H9 (cell line): Measurements from ENCODE around the gene ADGRB3. TPM values are rescaled to one million over a fixed set of nuclear protein-coding genes. Genes with fewer than 3 reads are reported as not detected.

Experiments
- DNase-seq: peaks from one replicate; pipeline ENCODE4 v3.0.0-alpha.2; 2017
- H2AFZ ChIP-seq: one replicate; pipeline ENCODE4 v1.6.1; 2013; ENCODE audit warnings: mild to moderate bottlenecking, low read length, control low read depth, moderate library complexity
- H2AK5ac ChIP-seq: 2 replicates; pipeline ENCODE4 v1.6.1; 2013; ENCODE audit warnings: low read length, control low read depth, mixed read lengths; ENCODE audit not compliant: insufficient read length
- H2BK120ac ChIP-seq: one replicate; pipeline ENCODE4 v1.6.1; 2013; ENCODE audit warnings: low read depth, mild to moderate bottlenecking, low read length, control low read depth, inconsistent platforms; ENCODE audit not compliant: poor library complexity, severe bottlenecking
- H2BK12ac ChIP-seq: 2 replicates; pipeline ENCODE4 v1.6.1; 2013; ENCODE audit warnings: low read length, control low read depth, mixed read lengths, low read depth; ENCODE audit not compliant: insufficient read length
- H2BK15ac ChIP-seq: 2 replicates; pipeline ENCODE4 v1.6.1; 2013; ENCODE audit warnings: low read depth, low read length, control low read depth
- H2BK20ac ChIP-seq: one replicate; pipeline ENCODE4 v1.6.1; 2013; ENCODE audit warnings: low read depth, mild to moderate bottlenecking, low read length, control low read depth, inconsistent platforms; ENCODE audit not compliant: poor library complexity, severe bottlenecking
- H2BK5ac ChIP-seq: 2 replicates; pipeline ENCODE4 v1.6.1; 2013; ENCODE audit warnings: low read length, control low read depth, mixed read lengths; ENCODE audit not compliant: insufficient read length
- H3K14ac ChIP-seq: 2 replicates; pipeline ENCODE4 v1.6.1; 2013; ENCODE audit warnings: low read length, control low read depth; ENCODE audit not compliant: insufficient read depth
- H3K18ac ChIP-seq: 2 replicates; pipeline ENCODE4 v1.6.1; 2013; ENCODE audit warnings: low read depth, mild to moderate bottlenecking, mixed read lengths, low read length, control low read depth; ENCODE audit not compliant: insufficient read length
- H3K23ac ChIP-seq: 2 replicates; pipeline ENCODE4 v1.6.1; 2013; ENCODE audit warnings: low read length, control low read depth, mixed read lengths, low read depth; ENCODE audit not compliant: insufficient read length
- H3K23me2 ChIP-seq: 2 replicates; pipeline ENCODE4 v1.6.1; 2013; ENCODE audit warnings: low read depth, mild to moderate bottlenecking, mixed read lengths, low read length, control low read depth; ENCODE audit not compliant: insufficient read length, poor library complexity, severe bottlenecking
- H3K27ac ChIP-seq: 2 replicates; pipeline ENCODE4 v1.5.1; 2013; ENCODE audit warnings: low read length, control low read depth, mixed read lengths, low read depth; ENCODE audit not compliant: insufficient read length
- H3K27me3 ChIP-seq: 2 replicates; pipeline ENCODE4 v1.6.1; 2013; ENCODE audit warnings: low read length, control low read depth, inconsistent platforms; ENCODE audit not compliant: insufficient read depth
- H3K4ac ChIP-seq: 2 replicates; pipeline ENCODE4 v1.6.1; 2013; ENCODE audit warnings: low read depth, mild to moderate bottlenecking, control low read depth, inconsistent platforms, low read length, moderate library complexity
- H3K4me1 ChIP-seq: 2 replicates; pipeline ENCODE4 v1.6.1; 2013; ENCODE audit warnings: low read length, control low read depth, inconsistent platforms; ENCODE audit not compliant: insufficient read depth
- H3K4me2 ChIP-seq: 2 replicates; pipeline ENCODE4 v1.6.1; 2013; ENCODE audit warnings: low read length, control low read depth, mixed read lengths; ENCODE audit not compliant: insufficient read length, insufficient read depth
- H3K56ac ChIP-seq: 2 replicates; pipeline ENCODE4 v1.6.1; 2013; ENCODE audit warnings: low read depth, mild to moderate bottlenecking, mixed read lengths, low read length, control low read depth; ENCODE audit not compliant: insufficient read length
- H3K79me1 ChIP-seq: 2 replicates; pipeline ENCODE4 v1.6.1; 2013; ENCODE audit warnings: low read depth, mild to moderate bottlenecking, moderate library complexity, low read length, control low read depth, inconsistent platforms; ENCODE audit not compliant: insufficient read depth, poor library complexity, severe bottlenecking
- H3K79me2 ChIP-seq: 2 replicates; pipeline ENCODE4 v1.6.1; 2013; ENCODE audit warnings: low read length, control low read depth, inconsistent platforms; ENCODE audit not compliant: insufficient read depth
- H3K9ac ChIP-seq: 2 replicates; pipeline ENCODE4 v1.6.1; 2013; ENCODE audit warnings: low read length, control low read depth, mixed read lengths; ENCODE audit not compliant: insufficient read length; ENCODE audit errors: extremely low read depth
- H3K9me3 ChIP-seq: one replicate; pipeline ENCODE4 v1.6.1; 2013; ENCODE audit warnings: low read depth, low read length, inconsistent platforms; ENCODE audit not compliant: control insufficient read depth
- H3T11ph ChIP-seq: one replicate; pipeline ENCODE4 v1.6.1; 2013; ENCODE audit warnings: mild to moderate bottlenecking, low read length, control low read depth, inconsistent platforms
- H4K20me1 ChIP-seq: one replicate; pipeline ENCODE4 v1.6.1; 2013; ENCODE audit not compliant: control insufficient read depth, insufficient read length, insufficient read depth
- H4K5ac ChIP-seq: 2 replicates; pipeline ENCODE4 v1.6.1; 2013; ENCODE audit warnings: low read depth, mild to moderate bottlenecking, mixed read lengths, low read length, control low read depth; ENCODE audit not compliant: insufficient read length
- H4K8ac ChIP-seq: replicated peaks from 2 replicates; pipeline ENCODE4 v1.6.1; 2013; ENCODE audit warnings: low read length, control low read depth, mixed read lengths, low read depth; ENCODE audit not compliant: insufficient read length
- H4K91ac ChIP-seq: 2 replicates; pipeline ENCODE4 v1.6.1; 2013; ENCODE audit warnings: low read depth, mild to moderate bottlenecking, moderate library complexity, mixed read lengths, low read length, control low read depth; ENCODE audit not compliant: insufficient read length
- H3K27ac Mint-ChIP-seq, 3 experiments: 2 replicates in 2 of 3; 3 replicates in 1 of 3; pipeline ENCODE4 v1.8.0; 2020 to 2021; ENCODE audit warnings: mixed read lengths in 3 of 3, mild to moderate bottlenecking in 1 of 3, moderate library complexity in 1 of 3
- H3K27me3 Mint-ChIP-seq: 2 replicates; pipeline ENCODE4 v1.8.0; 2021; ENCODE audit warnings: low read depth, mild to moderate bottlenecking, moderate library complexity, mixed read lengths
- H3K36me3 Mint-ChIP-seq, 3 experiments: 2 replicates in 2 of 3; 3 replicates in 1 of 3; pipeline ENCODE4 v1.8.0; 2020 to 2021; ENCODE audit warnings: low read depth in 3 of 3, mixed read lengths in 3 of 3; ENCODE audit not compliant: insufficient read depth in 1 of 3
- H3K4me1 Mint-ChIP-seq, 2 experiments: 2 replicates each; pipeline ENCODE4 v1.8.0; 2020; ENCODE audit warnings: mixed read lengths in 2 of 2
- H3K4me3 Mint-ChIP-seq, 2 experiments: 2 replicates in 1 of 2; 3 replicates in 1 of 2; pipeline ENCODE4 v1.8.0; 2020 to 2021; ENCODE audit warnings: mild to moderate bottlenecking in 2 of 2, mixed read lengths in 2 of 2, moderate library complexity in 1 of 2
- H3K9me3 Mint-ChIP-seq, 2 experiments: 2 replicates in 1 of 2; 3 replicates in 1 of 2; pipeline ENCODE4 v1.8.0; 2020; ENCODE audit warnings: mild to moderate bottlenecking in 2 of 2, mixed read lengths in 2 of 2, moderate library complexity in 1 of 2
- CTCF ChIP-seq: fragments of 200-600 bp; sonication (generic); conservative IDR thresholded peaks from 3 replicates; pipeline ENCODE4 v1.8.0; 2021; ENCODE audit warnings: antibody characterized with exemption, mild to moderate bottlenecking
- total RNA-seq: library from RNA; stranded (reverse); gene quantifications from 2 replicates; pipeline ENCODE4 v1.2.1, GENCODE V29; 2021

The ADGRB3 gene
- total RNA-seq, 1 experiment from 2014 or later, result 0.37 TPM

DNA sequence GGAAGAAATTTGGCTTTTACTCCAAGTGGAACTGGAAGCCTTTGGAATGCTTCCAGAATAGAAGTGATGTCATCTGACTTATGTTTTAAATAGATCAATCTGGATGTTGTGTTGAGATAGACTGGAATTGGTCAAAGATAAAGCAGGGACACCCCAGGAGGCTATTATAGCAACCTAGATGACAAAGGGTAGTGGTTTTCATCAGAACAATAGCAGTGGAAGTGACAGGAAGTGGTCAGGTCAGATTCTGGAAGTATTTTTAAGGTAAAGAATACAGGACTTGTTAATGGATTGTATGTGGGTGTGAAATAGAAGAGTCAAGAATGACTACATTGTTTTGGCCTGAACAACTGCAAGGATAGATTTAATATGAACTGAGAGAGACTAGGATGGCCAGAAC is 191.4 kb downstream of the ADGRB3 start:
- Histone ChIP-seq H3K27ac (no peak overlapping the region), H3K56ac (no peak overlapping the region), H4K20me1 (no peaks in the 10 kb centered on the region), H2AFZ (no peak overlapping the region), H2AK5ac (no peak overlapping the region), H3K79me1 (no peaks in the 10 kb centered on the region), H3K14ac (no peak overlapping the region), H3K4me1 (peaks cover 5% of the 10 kb centered on the region; the same call in 1 of the 2 replicates), H3K79me2 (no peaks in the 10 kb centered on the region), H3K9ac (no peak overlapping the region), H4K8ac (no peak overlapping the region), H3K23ac (no peak overlapping the region), H4K91ac (no peak overlapping the region), H3K4me2 (no peak overlapping the region), H3K9me3 (no peaks in the 10 kb centered on the region), H2BK5ac (no peak overlapping the region), H3K27me3 (no peaks in the 10 kb centered on the region), H3K4ac (no peak overlapping the region), H2BK20ac (no peak overlapping the region), H3K18ac (no peak overlapping the region), H2BK12ac (no peak overlapping the region), H2BK120ac (no peak overlapping the region), H3T11ph (no peak overlapping the region), H3K23me2 (no peaks in the 10 kb centered on the region), H4K5ac (no peak overlapping the region), H2BK15ac (no peak overlapping the region)
- no peaks in the 10 kb centered on the region for H3K27me3 Mint-ChIP-seq
- DNase-seq, result no peak
- no peaks in the 10 kb centered on the region for H3K9me3 Mint-ChIP-seq
- peaks cover 10 to 17% of the 10 kb centered on the region in 2 experiments for H3K4me1 Mint-ChIP-seq
- no peak overlapping the region for H3K4me3 Mint-ChIP-seq
- no peak for TF ChIP-seq CTCF
- no peak overlapping the region for H3K27ac Mint-ChIP-seq
- H3K36me3 Mint-ChIP-seq, result no peaks in the 10 kb centered on the region
